SHP77 (cell line): Measurements from ENCODE around the gene CHD5.

Experiments used
- DNase-seq, 2 experiments: peaks; one replicate each; lab custom pipeline; 2025; lab: John Stamatoyannopoulos, UW

CHD5 gene

GRCh38 chr1:6174621-6175410, 5.3 kb downstream of the CHD5 start:
- DNase-seq, result no peak

GRCh38 chr1:6172549-6172948, 7.6 kb downstream of the CHD5 start:
- DNase-seq, result no peak

- DNase-seq, result peak; percentile 62 to 68
These were observed 8.5 kb downstream of the CHD5 start for GRCh38 chr1:6171548-6172124.

GRCh38 chr1:6170742-6171201, 9.3 kb downstream of the CHD5 start:
- peak in 1 of 2 experiments; percentile 56 for DNase-seq

- DNase-seq, result no peak
These were observed 9.9 kb downstream of the CHD5 start for GRCh38 chr1:6170116-6170741.

GRCh38 chr1:6168947-6169586, 11.1 kb downstream of the CHD5 start:
- DNase-seq, result no peak

GRCh38 chr1:6167391-6168303, 12.5 kb downstream of the CHD5 start:
- no peak for DNase-seq

- DNase-seq, result no peak
These were observed 13.3 kb downstream of the CHD5 start for GRCh38 chr1:6166655-6167390.

GRCh38 chr1:6166221-6166620, 13.9 kb downstream of the CHD5 start:
- DNase-seq, result no peak

- no peak for DNase-seq
These were observed 14.6 kb downstream of the CHD5 start for GRCh38 chr1:6165441-6165985.

GRCh38 chr1:6165027-6165426, 15.1 kb downstream of the CHD5 start:
- DNase-seq, result no peak

GRCh38 chr1:6163973-6164617, 16.0 kb downstream of the CHD5 start:
- DNase-seq, result no peak

- DNase-seq, result peak; percentile 46 to 56
These were observed 16.7 kb downstream of the CHD5 start for GRCh38 chr1:6163191-6163972.

- DNase-seq, result peak; percentile 60 to 78
These were observed 17.3 kb downstream of the CHD5 start for GRCh38 chr1:6162773-6163172.

GRCh38 chr1:6162341-6162740, 17.8 kb downstream of the CHD5 start:
- DNase-seq, result no peak

- no peak for DNase-seq
These were observed 21.9 kb downstream of the CHD5 start for GRCh38 chr1:6158181-6158580.

GRCh38 chr1:6157528-6158174, 22.5 kb downstream of the CHD5 start:
- DNase-seq, result peak; percentile 66 to 68

GRCh38 chr1:6157132-6157527, 23.0 kb downstream of the CHD5 start:
- DNase-seq, result no peak
